ENCODE results near the gene DPH7. TPM values are rescaled to one million over a fixed set of nuclear protein-coding genes. Genes with fewer than 3 reads are reported as not detected.
"Not testable (repeated sequence)": the region's sequence is repeated elsewhere in the genome, so short reads cannot be mapped to it uniquely, and the experiment has no call there.

DPH7 gene
- total and polyA plus RNA-seq, 2 experiments from 2014 or later: 26.7 to 27.0 TPM

- H3K79me2 ChIP-seq (ENCODE audit: insufficient read depth): no peaks in the 10 kb centered on the region
- H2AFZ ChIP-seq: no peak overlapping the region
- H3K4me2 ChIP-seq (ENCODE audit: unreplicated experiment): no peak overlapping the region
- H3K9ac ChIP-seq: no peak overlapping the region
- in situ Hi-C loops (cut with MboI): loop anchor here (10.0 kb wide), 1 partner anchor 236 kb away; no protein-coding TSS in a partner anchor
- H3K4me3 ChIP-seq: no peak overlapping the region
- 80 to 85% methylated on average over 26 to 30 of the region's 30 CpGs for WGBS, 2 experiments (ENCODE audit: low coverage in 1 of 2, low lambda C conversion rate in 2 of 2, missing lambda C conversion rate in 2 of 2)
- H4K20me1 ChIP-seq (ENCODE audit: insufficient read depth): no peaks in the 10 kb centered on the region
- no peak for DNase-seq
- H3K27me3 ChIP-seq (replicated peaks; ENCODE audit: insufficient read depth): no peaks in the 10 kb centered on the region
- H3K36me3 ChIP-seq (ENCODE audit: low read depth): no peaks in the 10 kb centered on the region
- no peak overlapping the region for H3K27ac ChIP-seq
- no peaks in the 10 kb centered on the region for H3F3A ChIP-seq (ENCODE audit: insufficient read depth)
- no peaks in the 10 kb centered on the region for H3K9me3 ChIP-seq (ENCODE audit: low read depth)
- no peaks in the 10 kb centered on the region for H3K9me2 ChIP-seq (ENCODE audit: insufficient read depth)
- H3K4me1 ChIP-seq (ENCODE audit: insufficient read depth): no peaks in the 10 kb centered on the region
- TF ChIP-seq EZH2phosphoT487 (IDR thresholded peaks at IDR 0.05; ENCODE audit: insufficient read depth, low read depth): no peak
- TF ChIP-seq EZH2 (IDR thresholded peaks at IDR 0.05; ENCODE audit: insufficient read depth, poor library complexity, severe bottlenecking): no peak
Measured at GRCh38 chr9:137520614-137521404, 57.9 kb downstream of the DPH7 start.

GRCh38 chr9:137519553-137519952, 59.2 kb downstream of the DPH7 start:
- Histone ChIP-seq H3K79me2 (ENCODE audit: insufficient read depth) (no peaks in the 10 kb centered on the region), H3K36me3 (ENCODE audit: low read depth) (no peaks in the 10 kb centered on the region), H4K20me1 (ENCODE audit: insufficient read depth) (no peaks in the 10 kb centered on the region), H3K9me3 (ENCODE audit: low read depth) (no peaks in the 10 kb centered on the region), H3F3A (ENCODE audit: insufficient read depth) (no peaks in the 10 kb centered on the region), H2AFZ (no peak overlapping the region), H3K27me3 (replicated peaks; ENCODE audit: insufficient read depth) (no peaks in the 10 kb centered on the region), H3K9me2 (ENCODE audit: insufficient read depth) (no peaks in the 10 kb centered on the region), H3K4me2 (ENCODE audit: unreplicated experiment) (no peak overlapping the region), H3K9ac (no peak overlapping the region), H3K4me1 (ENCODE audit: insufficient read depth) (no peaks in the 10 kb centered on the region), H3K27ac (no peak overlapping the region), H3K4me3 (no peak overlapping the region)
- WGBS, 2 experiments (ENCODE audit: low coverage in 1 of 2, low lambda C conversion rate in 2 of 2, missing lambda C conversion rate in 2 of 2): 87 to 98% methylated on average over 8 to 10 of the region's 10 CpGs
- TF ChIP-seq EZH2 (IDR thresholded peaks at IDR 0.05; ENCODE audit: insufficient read depth, poor library complexity, severe bottlenecking): no peak
- TF ChIP-seq EZH2phosphoT487 (IDR thresholded peaks at IDR 0.05; ENCODE audit: insufficient read depth, low read depth): no peak
- no peak for DNase-seq
- in situ Hi-C loops (cut with MboI): no loop called here

GRCh38 chr9:137518661-137519459, 59.9 kb downstream of the DPH7 start:
- H4K20me1 ChIP-seq (ENCODE audit: insufficient read depth); H3K27me3 ChIP-seq (replicated peaks; ENCODE audit: insufficient read depth); H3K4me3 ChIP-seq; H3K9me3 ChIP-seq (ENCODE audit: low read depth); H3K4me1 ChIP-seq (ENCODE audit: insufficient read depth); H3K9ac ChIP-seq; H3K79me2 ChIP-seq (ENCODE audit: insufficient read depth); H2AFZ ChIP-seq; H3F3A ChIP-seq (ENCODE audit: insufficient read depth); H3K4me2 ChIP-seq (ENCODE audit: unreplicated experiment); H3K36me3 ChIP-seq (ENCODE audit: low read depth); H3K27ac ChIP-seq; H3K9me2 ChIP-seq (ENCODE audit: insufficient read depth); in situ Hi-C loops (cut with MboI): not testable (repeated sequence)
- WGBS, 2 experiments (ENCODE audit: low coverage in 1 of 2, low lambda C conversion rate in 2 of 2, missing lambda C conversion rate in 2 of 2): 92 to 94% methylated on average over 13 of the region's 13 CpGs
- DNase-seq: peak; percentile 16

- Histone ChIP-seq H4K20me1 (ENCODE audit: insufficient read depth) (no peaks in the 10 kb centered on the region), H3K36me3 (ENCODE audit: low read depth) (no peaks in the 10 kb centered on the region), H3K9me3 (ENCODE audit: low read depth) (no peaks in the 10 kb centered on the region), H3K79me2 (ENCODE audit: insufficient read depth) (no peaks in the 10 kb centered on the region), H3K4me2 (ENCODE audit: unreplicated experiment) (no peak overlapping the region), H3K9ac (no peak overlapping the region), H2AFZ (no peak overlapping the region), H3K27ac (no peak overlapping the region), H3K4me3 (no peak overlapping the region), H3F3A (ENCODE audit: insufficient read depth) (no peaks in the 10 kb centered on the region), H3K9me2 (ENCODE audit: insufficient read depth) (no peaks in the 10 kb centered on the region), H3K27me3 (replicated peaks; ENCODE audit: insufficient read depth) (no peaks in the 10 kb centered on the region), H3K4me1 (ENCODE audit: insufficient read depth) (no peaks in the 10 kb centered on the region)
- DNase-seq: no peak
- in situ Hi-C loops (cut with MboI): no loop called here
- WGBS, 2 experiments (ENCODE audit: low coverage in 1 of 2, low lambda C conversion rate in 2 of 2, missing lambda C conversion rate in 2 of 2): 88 to 90% methylated on average over 10 of the region's 10 CpGs
- TF ChIP-seq EZH2phosphoT487 (IDR thresholded peaks at IDR 0.05; ENCODE audit: insufficient read depth, low read depth) (no peak), EZH2 (IDR thresholded peaks at IDR 0.05; ENCODE audit: insufficient read depth, poor library complexity, severe bottlenecking) (no peak)
Measured at GRCh38 chr9:137516144-137516917, 62.4 kb downstream of the DPH7 start.
